Amniotic epithelial cell (primary cell): ENCODE data around the gene CCNI.
"Not testable (repeated sequence)": the region's sequence is repeated elsewhere in the genome, so short reads cannot be mapped to it uniquely, and the experiment has no call there.

ENCODE experiments used
- DNase-seq: peaks from one replicate; pipeline ENCODE4 v3.0.0-alpha.2; 2010; ENCODE audit warnings: low read depth

Gene CCNI, protein sequence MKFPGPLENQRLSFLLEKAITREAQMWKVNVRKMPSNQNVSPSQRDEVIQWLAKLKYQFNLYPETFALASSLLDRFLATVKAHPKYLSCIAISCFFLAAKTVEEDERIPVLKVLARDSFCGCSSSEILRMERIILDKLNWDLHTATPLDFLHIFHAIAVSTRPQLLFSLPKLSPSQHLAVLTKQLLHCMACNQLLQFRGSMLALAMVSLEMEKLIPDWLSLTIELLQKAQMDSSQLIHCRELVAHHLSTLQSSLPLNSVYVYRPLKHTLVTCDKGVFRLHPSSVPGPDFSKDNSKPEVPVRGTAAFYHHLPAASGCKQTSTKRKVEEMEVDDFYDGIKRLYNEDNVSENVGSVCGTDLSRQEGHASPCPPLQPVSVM

DNA sequence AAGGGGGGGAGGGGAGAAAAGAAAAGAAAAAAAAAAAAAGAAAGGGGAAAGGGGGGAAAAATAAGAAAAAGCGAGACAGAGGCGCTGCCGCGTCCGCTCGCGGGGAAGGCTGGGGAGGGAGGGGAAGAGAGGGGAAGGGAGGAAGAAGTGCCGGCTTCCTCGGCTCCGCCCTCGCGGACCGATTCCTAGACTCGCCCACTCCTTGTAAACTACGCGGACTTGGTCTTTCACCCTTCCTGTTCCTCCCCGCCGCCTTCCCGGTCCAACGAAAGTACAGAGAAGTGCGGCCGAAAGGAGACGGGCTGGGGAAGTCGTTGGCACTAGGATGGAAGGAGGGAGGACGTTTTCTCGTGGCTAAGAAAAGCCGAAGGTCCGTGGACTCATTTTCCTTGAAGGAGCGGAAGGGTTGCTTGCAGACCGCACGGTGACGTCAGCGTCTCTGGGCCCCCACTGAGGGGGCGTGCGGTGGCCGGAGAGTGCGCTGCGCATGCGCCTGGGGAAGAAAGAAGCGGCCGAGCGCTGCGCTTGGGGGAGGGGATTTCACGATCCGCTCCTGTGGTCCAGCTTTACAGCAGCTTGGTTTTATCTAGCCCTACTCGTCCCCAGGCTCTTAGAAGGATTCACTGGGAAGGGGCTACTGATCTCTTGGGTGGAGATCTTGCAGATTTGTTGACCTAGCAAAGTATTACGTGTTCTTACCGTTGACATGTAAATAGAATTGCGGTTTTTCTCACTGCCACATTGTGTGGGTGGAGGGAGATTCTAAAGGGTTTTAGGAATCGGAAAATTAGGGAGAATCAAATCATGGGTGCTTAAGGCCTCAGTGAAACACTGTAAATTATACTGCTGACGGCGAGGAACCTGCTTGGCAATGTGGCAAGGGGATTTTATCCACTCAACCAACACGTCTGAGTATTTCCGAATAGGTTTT is at the start of gene CCNI:
Gene CCNI, minus strand, starts transcription at position 121 of the 931 bp plus-strand sequence. CDS start 9,627 bp downstream, outside the sequence.
- peak; percentile 98 for DNase-seq

DNA sequence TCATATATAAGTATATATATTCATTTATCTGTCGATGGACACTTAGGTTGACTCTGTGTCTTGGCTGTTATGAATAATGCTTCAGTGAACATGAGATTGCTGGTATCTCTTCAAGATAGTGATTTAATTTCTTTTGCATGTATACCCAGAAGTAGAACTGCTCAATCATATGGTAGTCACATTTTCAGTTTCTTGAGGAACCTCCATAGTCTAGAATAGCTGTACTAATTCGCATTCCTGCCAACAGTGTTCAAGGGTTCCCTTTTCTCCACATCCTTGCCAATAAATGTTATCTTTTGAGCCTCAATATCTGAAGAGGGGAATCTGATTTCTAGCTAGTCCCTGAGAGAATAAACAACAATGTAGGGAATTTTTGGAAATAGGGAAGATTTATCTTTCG is 48.8 kb upstream of the CCNI start:
- DNase-seq, result no peak

DNA sequence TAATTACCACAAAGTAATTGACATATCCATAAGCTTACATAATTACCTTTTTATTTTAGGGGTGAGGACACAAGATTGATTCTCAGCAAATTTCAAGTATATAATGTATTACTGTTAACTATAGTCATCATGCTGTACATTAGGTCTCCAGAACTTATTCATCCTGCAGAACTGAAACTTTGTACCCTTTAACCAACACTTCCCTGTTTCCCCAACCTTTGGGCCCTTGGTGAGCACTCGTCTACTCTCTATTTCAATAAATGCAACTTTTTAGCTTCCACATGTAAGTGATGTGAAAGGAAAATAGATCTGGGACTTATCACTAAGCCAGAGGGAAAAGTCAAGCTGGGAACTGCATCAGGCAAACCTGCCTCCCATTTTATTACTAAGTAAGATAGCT is 47.6 kb upstream of the CCNI start:
- no peak for DNase-seq

DNA sequence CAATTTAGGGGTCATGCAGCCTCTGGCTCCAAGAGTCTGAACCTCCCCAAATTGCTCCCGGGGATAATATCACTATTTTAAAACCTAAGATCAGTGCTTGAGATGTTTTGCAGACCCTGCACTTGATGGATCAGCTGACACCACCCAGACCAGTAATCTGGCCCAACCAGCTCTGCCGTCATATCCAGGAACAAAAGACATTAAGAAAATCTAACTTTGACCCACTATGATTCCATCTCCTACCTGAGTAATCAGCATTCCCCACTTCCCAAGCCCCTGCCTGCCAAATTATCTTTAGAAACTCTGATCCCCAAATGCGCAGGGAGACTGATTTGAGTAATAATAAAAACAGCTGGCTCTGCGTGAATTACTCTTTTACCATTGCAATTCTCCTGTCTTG is 46.9 kb upstream of the CCNI start:
- DNase-seq, result no peak

DNA sequence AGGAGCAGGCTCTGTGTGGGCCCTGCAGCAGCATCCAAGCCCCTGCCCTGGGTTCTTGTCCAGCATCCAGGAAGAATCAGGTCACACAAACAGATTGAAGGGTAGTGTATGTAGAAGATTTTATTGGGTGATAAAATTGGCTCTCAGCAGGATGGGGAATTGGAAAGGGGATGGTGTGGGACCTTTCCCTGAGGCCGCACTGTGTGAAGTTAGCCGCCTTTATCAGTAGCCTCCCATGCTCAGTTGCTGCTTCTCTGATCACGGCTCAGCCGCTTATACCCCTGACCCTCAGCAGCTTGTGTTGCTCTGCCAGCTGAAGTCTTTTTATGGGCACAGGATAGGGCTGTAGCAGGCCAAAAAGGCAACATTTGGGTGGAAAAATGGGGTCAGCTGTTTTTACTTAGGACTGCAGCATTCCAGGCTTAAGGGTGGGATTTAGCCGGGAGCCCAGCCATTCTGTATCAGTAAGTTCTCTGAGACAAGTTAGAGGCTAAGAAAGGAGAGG is 46.0 kb upstream of the CCNI start:
- DNase-seq, result no peak

DNA sequence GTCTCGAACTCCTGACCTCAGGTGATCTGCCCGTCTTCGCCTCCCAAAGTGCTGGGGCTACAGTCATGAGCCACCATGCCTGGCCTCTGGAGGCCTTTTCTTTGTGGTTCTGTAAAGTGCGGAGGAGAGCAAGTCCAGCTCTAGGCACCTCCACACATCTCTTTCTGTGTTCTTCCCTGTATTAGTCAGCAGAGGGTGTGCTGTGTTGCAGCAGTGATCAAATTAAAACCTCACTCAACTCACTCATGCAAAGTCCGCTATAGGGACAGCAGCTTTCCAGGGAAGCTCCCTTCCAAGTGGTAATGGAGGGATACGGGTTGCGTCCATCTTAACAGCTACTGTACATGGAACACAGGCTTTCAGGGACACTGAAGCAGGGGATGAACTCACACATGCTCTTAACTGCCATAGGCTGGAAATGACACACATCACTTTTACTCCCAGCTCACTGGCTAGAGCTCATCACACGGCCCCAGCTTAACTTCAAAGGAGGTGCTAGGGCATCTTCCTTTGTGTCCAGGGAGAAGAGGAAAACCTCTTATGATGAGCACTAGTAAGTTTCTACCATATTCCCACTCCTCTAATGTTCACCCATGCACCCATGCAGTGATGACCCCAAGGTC is 45.2 kb upstream of the CCNI start:
- peak; percentile 27 for DNase-seq

DNA sequence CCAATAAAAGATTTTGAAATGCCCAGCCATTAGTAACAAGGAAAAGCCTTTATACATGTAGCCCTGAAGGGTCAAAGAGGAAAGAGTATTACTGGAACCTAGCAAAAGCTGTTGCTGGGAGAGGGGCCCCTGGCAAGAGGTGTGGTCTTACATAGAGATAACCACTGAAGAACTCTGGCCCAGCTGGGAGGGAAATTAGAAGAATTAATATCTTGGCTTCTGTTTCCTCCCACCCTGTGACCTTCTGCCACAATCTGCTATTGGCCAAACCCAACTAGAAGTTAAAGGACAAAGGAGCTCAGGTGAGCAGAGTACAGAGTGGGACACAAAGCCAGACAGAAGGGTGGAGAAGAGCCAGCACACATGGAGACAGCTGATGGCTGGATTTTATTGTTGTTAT is 41.9 kb upstream of the CCNI start:
- DNase-seq, result no peak

DNA sequence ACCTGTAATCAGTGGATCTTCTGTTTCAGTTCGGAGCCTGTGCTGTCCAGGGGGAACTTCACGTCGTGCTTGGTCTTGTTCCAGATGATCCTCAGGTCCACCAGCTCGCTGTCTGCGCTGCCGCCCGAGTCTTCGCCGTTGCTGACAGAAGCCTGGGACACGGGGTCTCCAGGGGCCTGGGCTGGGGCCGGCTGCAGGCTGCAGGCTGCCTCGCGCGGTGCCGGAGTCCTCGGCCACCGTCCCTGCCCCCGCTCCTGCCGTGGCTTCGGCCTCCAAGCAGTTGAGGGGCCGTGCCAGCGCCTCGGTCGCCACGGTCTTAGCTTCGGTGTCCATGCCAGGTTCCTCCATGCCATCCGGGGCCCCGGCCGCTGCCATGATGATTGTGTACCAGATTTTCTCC is 37.3 kb upstream of the CCNI start:
- no peak for DNase-seq

DNA sequence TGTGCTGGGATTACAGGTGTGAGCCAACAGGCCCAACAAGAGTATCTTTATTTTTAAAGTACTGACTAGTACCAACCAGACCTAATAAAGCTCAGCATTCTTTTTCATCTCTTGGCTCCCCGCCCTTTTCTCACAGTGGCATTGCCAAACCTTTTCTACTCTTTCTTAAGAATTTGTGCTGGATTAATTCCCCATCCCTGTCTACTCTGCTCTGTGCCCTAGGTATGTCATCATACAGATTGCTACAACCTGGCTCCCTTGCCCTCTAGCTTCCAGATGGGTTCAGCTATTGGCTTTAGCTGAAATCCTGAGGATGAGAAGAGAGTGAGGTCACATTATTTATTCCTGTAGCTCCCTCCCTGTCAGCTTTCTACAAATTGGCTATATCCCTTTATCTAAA is 34.9 kb upstream of the CCNI start:
- DNase-seq, result peak; percentile 45

DNA sequence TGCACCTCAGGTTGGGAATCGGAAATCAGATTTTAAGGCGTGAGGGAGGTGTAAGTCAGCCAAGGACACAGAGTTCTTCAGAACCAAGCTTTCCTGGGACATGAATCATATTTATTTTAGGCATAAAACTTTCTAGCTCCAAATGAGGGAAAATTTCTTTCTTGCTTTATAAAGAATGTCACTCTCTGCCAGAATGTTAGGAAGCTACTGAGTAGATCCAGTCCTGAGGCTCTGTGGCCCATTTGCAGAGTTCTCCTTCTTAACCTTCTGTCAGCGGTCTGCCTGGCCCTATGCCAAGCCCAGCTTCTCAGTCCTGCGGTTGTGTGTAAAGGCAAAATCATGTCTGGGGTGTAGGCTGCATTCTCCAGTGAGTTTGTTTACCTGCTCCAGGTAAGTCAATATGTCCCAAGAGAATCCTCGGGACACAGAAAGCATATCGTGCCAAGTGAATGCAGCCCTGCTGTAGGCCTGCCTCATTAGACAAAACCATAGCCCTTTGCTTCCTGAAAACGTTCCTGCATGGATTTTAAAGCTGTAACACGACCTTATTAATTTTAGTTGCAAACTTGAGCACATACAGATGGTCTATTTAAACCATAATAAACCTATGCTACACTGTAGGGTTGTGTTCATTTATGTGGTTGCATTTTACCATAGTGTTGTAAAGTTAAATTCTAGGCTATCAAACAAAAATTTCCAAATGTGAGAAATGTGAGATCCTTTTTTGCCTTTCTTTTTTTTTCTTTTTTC is 29.2 kb upstream of the CCNI start:
- peak; percentile 49 for DNase-seq

DNA sequence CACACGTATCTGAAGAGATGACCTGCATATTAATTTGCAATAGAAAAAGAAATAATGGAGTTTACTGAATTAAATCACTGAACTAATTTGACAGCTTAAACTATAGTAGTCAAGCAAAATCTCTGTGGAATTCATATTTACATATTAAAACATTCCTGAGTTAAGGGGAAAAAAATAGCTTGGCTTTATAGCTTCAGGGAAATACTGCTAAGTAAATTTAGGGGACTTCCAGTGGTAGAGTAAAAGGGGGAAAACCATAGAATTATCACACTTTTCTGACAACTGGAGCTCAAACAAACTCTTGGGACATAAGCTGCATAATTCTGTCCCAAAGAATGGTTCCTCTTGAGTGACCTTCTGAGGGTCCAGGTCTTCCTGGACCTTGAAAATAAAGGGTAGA is 28.6 kb upstream of the CCNI start:
- DNase-seq, result no peak

DNA sequence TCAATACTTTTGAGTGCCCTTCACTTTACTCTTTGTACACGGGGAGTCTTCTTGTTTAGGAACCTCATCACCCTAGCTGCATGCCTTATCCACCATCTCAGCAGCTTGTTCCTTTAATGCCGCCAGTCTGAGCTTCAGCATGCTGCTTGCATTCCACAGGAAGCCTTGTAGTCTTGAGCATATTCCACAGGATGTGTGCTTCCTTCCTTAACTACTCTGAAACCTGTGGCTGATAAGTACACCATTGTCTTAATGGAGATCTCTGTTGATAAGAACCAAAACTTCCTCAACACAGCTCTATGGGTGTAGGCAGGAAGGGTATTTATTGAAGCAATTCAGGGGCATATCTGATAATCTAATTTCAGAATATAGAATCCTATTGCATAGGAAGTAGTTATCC is 24.4 kb upstream of the CCNI start:
- no peak for DNase-seq

DNA sequence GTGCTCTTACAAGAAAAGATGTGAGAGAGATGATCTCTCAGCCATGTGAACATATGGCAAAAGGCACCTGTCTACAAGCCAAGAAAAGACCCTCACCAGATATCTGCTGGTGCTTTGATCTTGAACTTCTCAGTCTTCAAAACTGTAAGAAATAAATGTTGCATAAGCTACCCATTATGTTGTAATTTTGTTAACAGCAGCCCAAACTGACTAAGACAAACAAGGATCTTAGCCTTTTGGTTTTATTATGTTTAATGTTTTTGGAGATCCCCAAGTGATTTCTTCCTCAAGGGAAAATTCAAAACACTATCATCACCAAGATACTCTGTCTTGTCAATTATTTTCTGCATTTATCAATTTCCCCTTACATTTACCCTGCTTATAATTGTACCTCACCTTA is 21.8 kb upstream of the CCNI start:
- DNase-seq, result no peak

DNA sequence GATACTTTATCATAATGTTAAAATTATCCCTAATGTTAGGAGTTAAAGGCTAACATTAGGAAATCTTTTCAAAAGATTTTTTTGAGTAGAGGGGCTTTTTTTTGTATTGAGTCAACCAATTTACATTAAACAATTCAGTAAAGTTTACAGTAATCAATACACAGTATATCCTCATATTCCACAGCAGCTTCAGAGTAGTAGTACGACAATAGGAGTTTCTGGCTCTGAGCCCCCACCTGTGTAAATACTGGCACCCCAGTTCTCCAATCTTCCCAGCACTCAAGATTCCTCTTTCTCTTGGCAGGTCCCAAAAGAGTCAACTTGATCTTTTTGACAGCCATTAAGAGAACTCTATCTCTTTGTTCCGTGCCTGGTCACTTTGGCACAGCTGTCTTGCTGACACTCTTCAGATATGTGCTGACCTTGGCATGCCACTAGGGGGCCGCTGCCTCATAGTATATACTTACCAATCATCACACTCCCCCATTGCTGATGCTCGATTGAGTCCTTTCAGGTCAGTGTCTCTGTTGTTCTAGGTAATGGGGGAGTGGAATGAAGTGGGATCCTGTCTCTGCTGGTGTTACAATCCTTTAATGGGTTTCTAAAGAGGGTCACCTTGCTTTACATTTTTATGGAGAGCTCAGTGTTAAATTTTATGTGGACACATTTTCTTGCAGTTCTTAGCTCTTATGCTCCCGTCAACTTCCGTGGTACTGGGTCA is 19.5 kb upstream of the CCNI start:
- peak; percentile 51 for DNase-seq

DNA sequence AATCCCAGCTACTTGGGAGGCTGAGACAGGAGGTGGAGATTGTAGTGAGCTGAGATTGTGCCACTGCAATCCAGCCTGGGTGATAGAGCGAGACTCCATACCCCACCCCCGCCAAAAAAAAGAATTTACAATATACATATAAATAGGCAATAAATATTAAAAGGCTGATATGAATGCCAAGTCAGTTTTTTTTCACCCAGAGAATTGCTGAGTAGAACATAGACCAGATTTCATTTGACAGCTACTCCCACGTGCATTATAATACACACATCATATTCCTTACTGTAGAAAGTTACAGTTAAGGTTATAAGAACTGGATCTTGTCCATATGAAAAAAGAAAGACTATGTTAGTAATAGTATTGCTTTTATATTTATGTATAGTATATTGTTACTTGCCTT is 18.7 kb upstream of the CCNI start:
- peak; percentile 31 for DNase-seq

DNA sequence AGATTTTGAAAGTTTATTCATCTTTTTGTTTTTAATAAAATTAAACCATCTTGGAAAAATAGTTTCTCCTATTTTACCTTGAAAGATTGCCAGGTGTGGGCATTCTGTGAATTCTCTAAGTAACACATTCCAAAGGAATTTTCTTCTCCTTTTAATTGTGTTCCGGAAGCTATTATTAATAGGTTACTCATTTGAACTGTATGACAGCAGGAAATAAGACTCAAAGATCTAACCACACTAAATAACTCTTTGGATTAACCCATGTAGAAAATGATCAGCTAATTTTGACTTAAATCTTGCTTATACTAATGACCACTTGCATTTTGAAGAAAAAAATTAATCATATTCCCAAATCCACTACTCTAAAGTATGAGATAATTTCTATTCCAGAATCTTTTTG is 17.6 kb upstream of the CCNI start:
- DNase-seq, result peak; percentile 18

DNA sequence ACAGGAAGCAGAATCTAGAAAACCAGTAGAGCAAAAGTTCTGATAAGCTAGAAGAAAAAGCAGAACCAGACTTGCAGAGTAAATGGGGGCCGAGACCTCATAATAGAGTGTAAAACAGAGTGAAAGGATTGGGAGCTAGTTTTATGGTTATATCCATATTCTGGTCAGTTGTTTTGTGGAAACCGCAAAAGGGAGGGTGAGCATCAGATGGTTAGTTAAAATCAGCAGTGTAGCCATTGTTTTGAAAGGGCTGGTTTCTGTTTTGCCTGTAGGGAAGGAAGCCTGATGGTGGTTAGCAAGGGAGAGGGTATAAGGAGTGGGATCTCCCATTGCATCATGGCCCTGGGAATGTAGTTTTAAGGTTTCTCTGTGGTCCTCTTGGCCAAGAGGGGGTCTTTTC is 17.2 kb upstream of the CCNI start:
- peak; percentile 36 for DNase-seq

DNA sequence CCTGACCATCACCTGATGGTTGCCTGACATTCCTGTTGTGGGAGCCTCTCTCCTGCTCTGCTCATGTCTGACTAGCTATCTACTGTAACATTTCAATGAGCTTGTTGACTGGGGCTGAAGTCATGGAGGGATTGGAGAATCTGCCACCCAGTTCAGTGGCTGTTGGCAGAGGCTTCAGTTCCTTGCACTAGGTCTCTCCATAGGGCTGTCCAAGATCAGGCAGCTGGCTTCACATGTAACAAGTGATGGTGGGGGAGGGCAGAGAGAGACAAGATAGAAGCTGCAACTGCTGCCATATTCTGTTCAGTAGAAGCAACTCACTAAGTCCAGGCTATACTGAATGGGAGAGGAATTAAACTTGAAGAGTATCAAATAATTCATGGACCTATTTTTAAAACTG is 14.1 kb upstream of the CCNI start:
- no peak for DNase-seq

DNA sequence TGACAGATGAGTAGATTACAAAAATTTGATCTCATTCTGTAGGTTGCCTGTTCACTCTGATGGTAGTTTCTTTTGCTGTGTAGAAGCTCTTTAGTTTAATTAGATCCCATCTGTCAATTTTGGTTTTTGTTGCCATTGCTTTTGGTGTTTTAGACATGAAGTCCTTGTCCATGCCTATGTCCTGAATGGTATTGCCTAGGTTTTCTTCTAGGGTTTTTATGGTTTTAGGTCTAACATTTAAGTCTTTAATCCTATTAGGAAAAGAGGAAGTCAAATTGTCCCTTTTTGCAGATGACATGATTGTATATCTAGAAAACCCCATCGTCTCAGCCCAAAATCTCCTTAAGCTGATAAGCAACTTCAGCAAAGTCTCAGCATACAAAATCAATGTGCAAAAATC is 11.2 kb upstream of the CCNI start:
- not testable (repeated sequence) for DNase-seq

DNA sequence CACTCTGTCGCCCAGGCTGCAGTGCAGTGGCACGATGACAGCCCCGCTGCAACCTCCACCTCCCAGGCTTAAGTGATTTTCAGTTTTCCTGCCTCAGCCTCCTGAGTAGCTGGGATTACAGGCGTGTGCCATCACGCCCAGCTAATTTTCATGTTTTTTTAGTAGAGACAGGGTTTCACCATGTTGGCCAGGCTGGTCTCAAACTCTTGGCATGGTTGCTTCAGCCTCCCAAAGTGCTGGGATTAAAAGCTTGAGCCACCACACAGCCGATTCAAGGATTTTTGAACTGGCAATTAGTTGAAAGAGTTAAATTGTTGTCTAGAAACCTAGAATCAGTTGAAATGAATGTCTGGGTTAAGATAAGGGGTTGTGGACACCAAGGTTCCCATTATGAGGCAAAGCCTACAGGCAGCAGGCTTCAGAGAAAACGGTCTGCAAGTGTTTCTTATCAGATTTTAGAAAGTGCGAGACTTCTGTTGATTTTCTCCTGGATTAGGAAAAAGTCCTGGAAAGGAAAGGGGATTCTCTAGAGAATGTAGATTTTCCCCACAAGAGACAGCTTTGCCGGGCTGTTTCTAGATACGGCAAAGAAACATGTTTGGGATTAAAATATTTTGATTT is 8.3 kb upstream of the CCNI start:
- peak; percentile 24 for DNase-seq
